AG09319 (cell line): ENCODE results near the gene OR9G4.

Experiments
- DNase-seq: peaks from one replicate; pipeline ENCODE4 v3.0.0-alpha.2; 2010; ENCODE audit warnings: low read depth; ENCODE audit errors: extremely low read depth
- TF ChIP-seq, protein P1 (sequence below): IDR thresholded peaks from 2 replicates; pipeline ENCODE4 v1.5.1; 2011; ENCODE audit warnings: low read depth, mild to moderate bottlenecking, inconsistent platforms, low read length, moderate library complexity

OR9G4 gene

DNA sequence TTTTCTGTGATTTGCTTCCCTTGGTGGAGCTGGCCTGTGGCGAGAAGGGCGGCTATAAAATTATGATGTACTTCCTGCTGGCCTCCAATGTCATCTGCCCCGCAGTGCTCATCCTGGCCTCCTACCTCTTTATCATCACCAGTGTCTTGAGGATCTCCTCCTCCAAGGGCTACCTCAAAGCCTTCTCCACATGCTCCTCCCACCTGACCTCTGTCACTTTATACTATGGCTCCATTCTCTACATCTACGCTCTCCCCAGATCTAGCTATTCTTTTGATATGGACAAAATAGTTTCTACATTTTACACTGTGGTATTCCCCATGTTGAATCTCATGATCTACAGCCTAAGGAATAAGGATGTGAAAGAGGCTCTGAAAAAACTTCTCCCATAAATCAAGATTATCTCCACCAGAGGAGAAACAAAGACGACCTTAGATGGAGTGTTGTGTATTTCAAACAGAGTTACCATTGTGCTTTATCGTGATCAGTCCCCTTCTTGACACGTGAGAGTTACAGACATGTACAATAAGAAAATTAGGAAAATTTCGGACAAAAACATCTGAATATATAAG lies 47.5 kb downstream of the OR9G4 start:
- DNase-seq, result no peak
- TF ChIP-seq, protein P1, sequence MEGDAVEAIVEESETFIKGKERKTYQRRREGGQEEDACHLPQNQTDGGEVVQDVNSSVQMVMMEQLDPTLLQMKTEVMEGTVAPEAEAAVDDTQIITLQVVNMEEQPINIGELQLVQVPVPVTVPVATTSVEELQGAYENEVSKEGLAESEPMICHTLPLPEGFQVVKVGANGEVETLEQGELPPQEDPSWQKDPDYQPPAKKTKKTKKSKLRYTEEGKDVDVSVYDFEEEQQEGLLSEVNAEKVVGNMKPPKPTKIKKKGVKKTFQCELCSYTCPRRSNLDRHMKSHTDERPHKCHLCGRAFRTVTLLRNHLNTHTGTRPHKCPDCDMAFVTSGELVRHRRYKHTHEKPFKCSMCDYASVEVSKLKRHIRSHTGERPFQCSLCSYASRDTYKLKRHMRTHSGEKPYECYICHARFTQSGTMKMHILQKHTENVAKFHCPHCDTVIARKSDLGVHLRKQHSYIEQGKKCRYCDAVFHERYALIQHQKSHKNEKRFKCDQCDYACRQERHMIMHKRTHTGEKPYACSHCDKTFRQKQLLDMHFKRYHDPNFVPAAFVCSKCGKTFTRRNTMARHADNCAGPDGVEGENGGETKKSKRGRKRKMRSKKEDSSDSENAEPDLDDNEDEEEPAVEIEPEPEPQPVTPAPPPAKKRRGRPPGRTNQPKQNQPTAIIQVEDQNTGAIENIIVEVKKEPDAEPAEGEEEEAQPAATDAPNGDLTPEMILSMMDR, result no peak

DNA sequence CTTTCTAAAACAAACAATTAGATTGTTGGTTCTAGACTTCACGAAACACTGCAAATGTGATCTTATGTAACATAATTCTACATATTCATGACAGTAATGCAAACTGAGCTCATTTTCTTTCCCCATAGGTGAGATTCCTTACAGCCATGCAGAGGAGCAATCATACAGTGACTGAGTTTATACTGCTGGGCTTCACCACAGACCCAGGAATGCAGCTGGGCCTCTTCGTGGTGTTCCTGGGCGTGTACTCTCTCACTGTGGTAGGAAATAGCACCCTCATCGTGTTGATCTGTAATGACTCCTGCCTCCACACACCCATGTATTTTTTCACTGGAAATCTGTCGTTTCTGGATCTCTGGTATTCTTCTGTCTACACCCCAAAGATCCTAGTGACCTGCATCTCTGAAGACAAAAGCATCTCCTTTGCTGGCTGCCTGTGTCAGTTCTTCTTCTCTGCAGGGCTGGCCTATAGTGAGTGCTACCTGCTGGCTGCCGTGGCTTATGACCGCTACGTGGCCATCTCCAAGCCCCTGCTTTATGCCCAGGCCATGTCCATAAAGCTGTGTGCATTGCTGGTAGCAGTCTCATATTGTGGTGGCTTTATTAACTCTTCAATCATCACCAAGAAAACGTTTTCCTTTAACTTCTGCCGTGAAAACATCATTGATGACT lies 48.1 kb downstream of the OR9G4 start:
- no peak for DNase-seq
- TF ChIP-seq, protein P1, result no peak

DNA sequence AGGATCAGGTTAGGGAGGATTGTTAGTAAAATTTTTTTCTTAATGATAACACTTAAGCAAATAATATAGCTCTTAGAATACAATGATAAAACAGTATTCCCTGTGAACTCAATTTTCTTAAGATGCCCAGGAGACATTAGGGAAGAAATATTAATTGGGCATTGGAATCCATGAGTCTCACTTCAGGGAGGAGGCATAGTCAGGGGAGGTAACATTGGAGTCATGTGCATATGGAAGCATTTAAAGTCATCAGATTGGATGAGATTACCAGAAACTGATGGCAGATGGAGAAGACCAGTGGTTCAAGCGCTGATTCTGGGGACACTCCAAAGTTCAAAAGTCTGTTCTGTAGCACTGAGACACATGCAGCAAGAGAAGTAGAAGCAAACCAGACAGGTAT lies 49.7 kb downstream of the OR9G4 start, which contains the start of gene OR9G1:
Gene OR9G1, plus strand, starts transcription at position 301 of the 400 bp plus-strand sequence. CDS start 1,293 bp downstream, outside the sequence.
- TF ChIP-seq, protein P1, result no peak

DNA sequence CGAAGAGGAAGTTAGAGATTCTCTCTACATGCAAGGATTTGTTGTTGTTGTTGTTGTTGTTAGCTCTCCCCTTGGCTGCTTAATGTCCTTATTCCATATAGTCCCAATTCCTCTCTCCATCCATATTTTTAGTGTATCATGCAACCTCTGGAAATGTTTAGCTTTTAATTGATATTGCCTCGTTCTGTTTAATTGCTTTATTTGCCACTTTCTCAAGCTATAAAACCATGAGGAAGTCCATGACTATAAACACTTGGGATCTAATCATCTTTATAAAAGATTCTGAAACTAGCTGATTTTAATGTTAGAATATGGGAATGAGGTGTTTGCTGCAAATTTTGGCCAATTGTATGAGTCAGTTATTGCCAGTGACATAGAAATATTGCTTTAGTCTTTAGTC lies 55.1 kb downstream of the OR9G4 start:
- no peak for DNase-seq
- TF ChIP-seq, protein P1, result no peak

More for the DNA sequence above, 49.7 kb downstream of the OR9G4 start, which contains the start of gene OR9G1:
- no peak for DNase-seq
